ENCODE results near the gene FAN1.

FAN1 gene

DNA sequence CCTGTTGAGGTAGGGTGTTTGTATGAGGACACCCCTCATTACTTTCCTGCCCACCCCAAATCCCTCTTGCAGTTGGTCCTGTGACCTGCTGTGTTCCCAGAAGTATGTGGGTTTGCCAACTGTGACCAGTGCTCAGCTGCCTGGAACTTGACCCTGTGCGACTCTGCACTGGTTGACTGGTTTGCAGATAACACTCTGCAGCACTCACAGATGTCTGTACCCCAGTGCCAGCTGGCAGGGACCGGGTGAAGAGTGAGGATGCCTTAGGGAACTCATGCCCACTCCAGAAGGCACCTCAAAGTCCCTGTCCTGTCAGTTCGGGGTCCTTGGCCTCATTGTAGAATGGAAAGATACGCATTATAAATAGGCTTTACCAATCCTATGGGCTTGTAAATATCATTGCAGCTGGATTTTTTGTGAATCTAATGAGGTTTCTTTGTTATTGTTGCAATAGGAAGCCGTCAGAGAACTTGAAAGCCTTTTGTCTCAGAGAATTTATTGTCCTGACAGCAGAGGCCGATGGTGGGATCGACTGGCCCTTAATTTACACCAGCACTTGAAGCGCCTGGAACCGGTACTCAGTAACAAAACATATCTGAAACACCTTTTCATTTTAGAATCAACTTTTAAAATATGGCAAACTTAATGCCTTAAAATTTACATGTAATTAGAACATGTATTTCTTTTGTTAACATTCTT is 18.2 kb downstream of the FAN1 start:
- DNase-seq, result no peak

DNA sequence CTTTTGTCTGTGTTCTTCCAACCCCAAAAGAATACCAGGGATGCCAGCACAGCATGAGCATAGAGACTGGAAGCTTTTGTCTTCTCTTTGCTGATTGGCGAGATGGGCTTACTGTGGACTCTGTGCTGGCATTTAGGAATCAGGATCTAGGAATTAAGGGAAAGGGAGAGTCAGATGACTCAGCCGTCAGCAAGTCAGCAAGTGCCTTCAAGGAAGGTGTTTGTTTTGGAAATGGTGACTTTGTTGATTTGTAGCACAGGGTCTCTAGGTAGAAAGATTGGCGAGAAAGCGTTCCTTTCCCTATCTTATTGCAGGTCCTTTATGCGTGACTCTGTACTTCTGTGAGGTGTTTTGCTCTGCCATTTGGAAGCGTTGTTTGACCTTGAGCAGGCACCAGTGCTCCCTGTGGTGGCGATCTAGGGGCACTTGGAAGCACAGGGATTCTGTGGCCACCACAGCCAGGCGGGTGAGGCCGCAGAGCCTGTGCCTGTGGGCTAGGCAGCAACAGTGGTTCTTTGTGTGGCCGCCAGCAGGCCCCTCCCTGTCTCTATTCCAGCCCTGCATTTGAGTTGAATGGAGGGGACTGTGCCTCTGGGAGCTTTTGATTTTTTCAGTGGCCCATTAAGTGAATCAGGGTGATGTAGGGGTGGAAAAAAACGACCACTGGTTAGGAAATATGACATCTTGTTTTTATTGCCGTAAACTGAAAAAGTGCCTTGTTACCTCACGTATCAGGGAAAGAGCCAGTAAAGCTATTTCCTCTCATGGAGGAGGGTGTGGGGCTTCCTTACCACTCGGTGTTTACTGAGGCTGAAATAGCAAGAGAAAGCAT is 19.0 kb downstream of the FAN1 start:
- DNase-seq, result peak; percentile 53

DNA sequence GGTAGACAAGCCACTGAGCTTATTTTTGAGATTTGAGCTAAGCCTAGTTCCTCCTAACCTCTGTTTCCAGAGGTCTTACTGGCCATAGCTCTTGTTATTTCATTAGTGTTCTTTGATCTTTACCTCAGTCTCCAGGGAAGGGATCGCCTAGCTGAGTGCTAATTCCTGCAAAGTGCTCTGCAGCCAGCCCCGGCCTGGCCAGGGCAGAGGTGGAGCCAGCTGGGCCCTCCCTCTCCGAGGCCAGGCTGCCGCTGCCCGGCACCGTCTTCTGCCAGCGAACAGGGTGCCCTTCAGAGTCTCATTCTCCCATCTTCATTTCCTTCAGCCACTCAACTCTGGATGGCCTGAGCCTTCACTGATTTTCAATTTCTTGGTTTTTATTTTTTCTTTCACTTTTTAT is 19.7 kb downstream of the FAN1 start:
- no peak for DNase-seq

DNA sequence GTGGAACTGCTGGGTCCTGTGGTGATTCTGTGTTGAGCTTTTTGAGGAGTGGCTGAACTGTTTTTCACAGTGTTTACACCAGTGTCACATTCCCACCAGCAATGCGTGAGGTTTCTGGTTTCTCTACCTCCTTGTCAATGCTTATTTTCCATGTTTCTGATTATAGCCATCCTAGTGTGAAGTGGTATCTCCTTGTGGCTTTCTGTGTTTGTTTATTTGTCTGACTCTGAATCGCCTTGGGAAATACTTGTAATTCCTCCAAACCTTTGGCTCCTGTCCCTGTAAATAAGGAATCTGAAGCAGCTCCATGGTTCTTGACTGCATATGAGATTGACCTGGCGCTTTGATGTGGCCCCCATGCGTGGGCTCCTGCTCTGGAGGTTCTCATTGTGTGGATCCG is 20.6 kb downstream of the FAN1 start:
- peak; percentile 62 for DNase-seq

DNA sequence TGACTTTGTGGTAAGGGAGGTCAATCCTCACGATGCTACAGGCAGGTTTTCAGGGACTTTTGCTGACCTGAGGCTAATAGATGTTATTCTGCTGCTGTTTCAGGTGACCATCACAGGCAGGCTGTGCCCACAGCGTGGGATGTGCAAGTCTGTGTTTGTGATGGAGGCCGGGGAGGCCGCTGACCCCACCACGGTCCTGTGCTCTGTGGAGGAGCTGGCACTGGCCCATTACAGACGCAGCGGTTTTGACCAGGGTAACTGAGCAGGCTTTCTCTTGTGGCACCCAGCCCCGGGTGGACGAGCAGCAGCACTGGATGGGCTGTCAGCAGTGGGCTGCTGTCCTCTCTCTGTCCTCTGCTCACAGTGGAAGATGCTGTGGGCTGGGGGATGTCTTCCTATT is 22.0 kb downstream of the FAN1 start:
- no peak for DNase-seq

DNA sequence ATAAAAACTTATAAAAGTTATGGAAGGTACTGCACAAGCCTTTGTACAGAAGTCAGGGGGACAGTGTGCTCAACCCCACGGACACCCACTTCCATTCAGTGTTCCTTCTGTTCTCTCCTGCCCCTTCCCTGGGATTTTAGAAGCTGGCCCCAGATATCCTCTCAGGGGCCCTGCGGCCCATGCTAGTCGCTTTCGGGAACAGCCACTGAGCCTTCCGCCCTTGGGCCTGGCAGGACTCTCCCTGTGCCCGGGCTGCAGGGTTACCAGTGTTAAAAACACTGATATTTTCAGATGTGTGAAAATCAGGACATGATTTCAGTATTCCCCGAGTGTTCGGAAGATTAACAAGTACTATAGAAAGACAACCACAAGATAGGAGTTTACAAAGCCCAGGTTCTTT is 22.4 kb downstream of the FAN1 start:
- DNase-seq, result no peak

DNA sequence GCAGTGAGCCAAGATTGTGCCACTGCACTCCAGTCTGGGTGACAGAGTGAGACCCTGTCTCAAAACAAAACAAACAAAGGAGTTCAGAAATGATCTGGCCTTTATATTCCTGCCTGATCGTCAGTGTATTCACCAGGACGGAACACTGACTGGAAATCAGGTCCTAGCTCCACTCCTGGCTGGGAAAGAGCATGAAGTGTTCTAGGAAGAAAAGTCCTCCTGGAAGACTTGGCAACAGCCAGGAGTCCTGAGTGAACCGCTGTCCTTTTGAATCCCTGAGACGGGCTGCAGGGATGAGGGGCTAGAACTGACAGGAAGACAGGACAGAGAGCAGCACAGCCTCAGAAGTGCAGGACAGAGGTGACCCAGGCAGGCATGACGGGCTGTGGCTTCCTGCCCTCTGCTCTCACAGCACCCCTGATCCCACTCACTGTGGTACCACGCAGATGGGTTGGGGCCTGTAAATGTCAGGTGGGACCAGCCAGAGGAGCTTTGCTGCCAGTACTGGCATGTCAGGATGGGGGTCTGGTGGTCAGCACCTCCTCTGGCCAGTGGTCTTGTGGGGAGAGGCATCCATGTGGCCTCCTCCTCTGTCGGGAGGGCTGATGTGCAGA is 23.5 kb downstream of the FAN1 start:
- DNase-seq, result no peak

DNA sequence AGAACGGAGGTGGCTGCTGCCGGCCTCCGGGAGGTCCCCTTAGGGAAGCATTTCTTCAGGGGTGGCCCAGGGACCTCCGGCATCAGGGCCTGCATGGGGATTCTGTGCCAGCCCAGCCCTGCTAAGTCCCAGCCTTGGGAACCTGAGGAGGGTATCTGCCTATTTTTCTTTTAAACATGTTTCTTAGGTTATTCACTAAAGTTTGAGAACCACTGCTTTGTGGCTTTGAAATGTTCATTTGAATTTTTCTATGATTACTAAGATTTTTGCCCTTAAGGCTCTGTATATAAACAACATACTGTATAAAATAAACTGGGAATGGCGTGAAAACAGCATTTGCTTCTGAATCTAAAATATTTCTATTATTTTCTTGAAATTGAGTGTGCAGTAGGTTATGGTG is 24.4 kb downstream of the FAN1 start:
- DNase-seq, result no peak

DNA sequence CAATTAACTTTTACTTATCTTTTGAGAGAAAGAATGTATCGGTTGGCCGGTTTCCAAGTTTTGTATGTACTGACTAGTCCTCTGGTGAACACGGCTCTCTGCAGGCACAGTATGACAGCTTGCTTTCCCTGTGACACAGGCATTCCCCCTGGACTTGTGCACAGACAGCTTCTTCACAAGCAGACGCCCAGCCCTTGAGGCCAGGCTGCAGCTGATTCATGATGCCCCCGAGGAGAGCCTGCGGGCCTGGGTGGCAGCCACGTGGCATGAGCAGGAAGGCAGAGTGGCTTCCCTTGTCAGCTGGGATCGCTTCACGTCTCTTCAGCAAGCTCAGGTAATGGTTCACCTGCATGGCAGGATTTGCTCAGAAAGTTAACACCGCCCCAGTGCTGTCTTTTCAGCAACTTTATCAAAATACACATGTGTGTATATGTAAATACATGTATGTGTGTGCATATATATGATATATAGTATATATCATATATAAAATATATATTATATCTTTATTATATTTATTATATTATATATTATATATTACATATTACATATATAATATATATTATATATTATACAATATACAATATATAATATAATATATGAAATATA is 25.5 kb downstream of the FAN1 start:
- peak; percentile 13 for DNase-seq

DNA sequence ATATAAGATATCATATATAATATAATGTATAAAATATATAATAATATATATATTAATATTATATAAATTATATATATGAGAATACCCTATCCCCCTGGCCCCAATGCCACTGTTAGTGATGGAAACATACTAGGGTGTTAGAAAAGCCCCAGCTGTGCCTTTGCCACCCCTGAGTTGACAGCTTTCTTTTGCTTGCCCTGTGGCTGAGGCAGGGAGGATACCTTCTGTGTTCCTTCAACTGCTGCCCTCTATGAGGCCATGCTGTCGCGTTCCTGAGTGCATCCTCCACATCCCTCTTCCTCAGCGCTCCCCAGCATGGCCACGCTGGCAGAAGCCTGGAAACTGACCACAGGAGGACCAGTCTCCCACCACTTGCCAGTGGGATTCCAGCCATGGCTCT is 26.3 kb downstream of the FAN1 start:
- DNase-seq, result no peak

DNA sequence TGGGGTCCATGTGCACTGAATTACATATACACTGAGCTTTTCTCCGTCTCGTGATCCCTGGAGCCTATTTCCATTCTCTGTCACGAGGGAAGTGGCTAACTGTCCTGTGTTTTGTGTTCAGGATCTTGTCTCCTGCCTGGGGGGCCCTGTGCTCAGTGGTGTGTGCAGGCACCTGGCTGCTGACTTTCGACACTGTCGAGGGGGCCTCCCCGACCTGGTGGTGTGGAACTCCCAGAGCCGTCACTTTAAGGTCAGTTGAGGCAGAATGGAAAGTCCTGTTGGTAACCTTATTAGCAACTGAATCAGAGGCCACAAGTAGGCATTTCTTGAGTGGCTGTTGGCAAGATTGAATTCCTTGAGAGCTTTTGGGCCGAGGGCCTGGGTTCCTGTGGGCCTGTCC is 26.7 kb downstream of the FAN1 start:
- no peak for DNase-seq

DNA sequence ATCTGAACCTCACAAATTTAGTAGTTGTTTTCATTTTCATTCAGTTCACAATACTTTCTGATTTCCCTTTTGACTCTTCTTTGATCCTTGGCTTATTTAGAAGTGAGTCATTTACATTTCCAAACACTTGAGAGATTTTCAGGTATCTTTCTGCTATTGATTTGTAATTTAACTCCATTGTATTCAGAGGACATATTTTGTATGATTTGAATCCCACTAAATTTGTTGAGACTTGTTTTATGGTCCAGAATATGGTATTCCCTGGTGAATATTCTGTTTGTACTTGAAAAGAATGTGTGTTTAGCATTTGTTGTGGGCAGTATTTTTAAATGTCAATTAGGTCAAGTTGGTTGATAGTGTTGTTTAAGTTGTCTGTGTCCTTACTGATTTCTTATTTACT is 29.6 kb downstream of the FAN1 start:
- no peak for DNase-seq

DNA sequence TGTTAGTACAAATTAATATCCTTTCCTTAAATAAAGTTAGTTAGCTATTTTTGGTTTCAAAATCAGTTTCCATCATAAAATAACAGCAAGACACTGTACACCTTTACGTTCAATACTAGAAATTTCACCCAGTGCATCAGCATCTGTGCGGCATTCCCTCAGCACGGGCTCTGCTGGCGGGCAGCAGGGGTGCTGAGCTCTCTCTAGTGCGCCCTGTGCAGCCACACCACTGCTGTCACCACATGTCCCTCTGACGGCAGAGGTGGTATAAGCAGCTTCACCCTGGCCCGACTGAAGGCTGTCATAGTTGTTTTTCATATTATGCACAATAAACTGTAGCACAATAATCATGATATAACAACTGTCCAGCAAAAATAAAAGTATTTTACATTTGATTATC is 35.4 kb downstream of the FAN1 start:
- no peak for DNase-seq

DNA sequence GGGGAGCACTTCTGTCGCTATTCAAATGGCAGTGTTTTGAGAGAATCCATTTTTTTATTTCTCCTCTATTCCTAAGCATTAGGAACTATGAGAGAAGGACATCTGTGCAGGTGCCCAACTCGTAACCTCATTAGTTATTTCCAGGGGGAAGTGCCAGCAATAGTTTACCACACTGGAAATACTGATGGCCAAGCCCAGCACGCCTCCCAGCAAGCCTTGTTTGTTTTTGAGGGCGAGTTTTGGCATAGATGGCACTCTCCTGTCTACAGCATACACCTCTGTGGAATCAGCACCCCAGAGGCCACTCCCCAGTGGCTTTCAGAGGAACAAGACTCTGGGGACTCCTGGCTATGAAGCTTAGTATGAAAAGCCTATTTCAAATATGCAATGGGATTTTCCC is 36.6 kb downstream of the FAN1 start:
- no peak for DNase-seq

DNA sequence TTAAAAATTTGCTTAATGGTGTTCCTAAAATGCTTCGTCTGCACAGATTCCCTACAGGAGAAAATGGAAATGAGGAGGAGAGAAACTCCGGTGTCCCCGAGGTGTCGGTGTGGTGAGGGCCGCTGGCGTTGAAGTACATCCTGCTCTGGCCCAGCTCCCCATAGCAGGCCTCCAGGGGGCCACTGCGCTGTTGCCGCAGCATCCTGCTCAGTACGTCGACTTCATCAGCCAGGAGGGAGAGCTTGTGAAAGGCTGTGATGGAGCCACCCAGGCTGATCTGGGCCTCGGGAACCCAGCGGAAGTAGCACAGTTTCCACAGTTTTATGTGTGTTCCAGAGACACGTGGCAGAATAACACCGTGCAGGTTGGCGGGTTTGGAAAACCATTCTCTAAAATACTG is 37.8 kb downstream of the FAN1 start:
- no peak for DNase-seq

DNA sequence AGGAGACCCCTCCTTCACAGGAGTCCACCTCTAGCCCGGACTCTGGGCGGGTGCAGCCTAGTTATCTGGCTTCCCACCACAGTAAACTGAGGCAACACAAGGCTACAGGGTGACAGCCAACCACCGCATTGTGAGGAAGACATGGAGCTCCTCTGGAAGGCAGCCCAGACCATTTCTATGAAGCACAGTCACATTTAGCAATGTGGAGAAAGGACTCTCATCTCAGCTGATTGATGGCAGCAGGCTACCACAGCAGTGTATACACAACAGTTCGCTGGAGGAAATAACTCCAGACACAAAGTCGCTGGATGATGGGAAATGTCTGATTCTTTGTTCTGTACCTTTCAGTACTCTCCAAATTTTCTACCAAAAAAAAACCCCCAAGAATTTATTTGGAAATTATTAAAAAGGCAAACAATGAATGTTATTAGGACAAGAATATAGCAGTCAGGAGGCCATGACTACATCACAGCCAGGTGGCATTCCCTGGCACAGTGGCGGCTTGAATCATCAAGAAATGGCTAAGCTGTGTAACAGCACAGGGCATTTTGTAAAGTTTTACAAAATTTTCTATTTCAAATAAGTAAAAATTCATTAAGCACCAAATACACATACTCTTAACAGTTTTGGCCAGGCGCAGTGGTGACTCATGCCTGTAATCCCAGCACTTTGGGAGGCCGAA is 40.1 kb downstream of the FAN1 start:
- no peak for DNase-seq

DNA sequence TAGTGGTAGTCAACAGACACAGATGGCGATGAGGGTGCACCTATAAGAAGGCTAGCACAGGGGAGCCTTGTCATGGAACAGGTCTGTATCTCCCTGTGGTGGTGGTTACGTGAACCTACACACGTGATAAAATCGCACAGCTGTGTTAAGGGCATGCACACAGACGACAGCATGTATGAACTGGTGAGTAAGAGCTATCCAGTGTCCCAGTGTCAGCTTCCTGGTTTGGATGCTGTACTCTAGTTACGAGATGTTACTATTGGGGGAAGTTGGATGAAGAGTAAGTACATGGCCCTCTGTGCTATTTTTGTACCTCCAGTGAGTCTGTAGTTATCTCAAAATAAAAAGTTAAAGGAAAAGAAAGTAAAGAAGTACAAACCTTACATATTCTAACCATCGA is 49.5 kb downstream of the FAN1 start:
- DNase-seq, result no peak

DNA sequence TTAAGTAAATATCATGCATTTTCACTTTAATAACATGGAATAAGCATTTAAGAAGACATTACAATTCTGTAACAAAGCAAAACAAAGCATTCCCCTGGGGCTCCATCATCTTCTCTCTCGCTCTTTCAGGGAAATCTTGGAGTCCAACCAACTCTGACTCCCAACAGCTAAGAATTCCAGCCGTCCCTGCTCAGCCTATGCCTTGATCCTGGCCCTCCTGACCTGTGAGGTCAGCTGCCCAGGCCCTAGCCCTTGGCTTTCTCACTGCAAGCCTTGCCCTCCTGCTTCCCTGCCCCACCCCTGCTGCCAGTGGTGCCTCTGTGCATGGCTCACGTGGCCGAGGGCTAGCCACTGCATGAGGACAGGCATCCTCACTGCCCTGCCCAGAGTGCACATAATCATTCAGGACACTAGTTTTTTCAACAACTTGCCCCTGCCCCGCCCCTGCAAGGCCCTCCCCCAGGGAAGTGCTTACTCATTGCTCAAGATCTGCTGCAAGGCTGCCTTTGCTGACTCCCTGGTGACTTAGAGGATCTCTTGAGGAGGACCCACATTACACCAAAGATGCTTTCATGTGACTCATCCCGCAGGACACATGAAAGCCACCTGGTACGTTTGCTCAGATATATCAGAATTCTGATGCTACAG is 50.1 kb downstream of the FAN1 start:
- DNase-seq, result peak; percentile 95

DNA sequence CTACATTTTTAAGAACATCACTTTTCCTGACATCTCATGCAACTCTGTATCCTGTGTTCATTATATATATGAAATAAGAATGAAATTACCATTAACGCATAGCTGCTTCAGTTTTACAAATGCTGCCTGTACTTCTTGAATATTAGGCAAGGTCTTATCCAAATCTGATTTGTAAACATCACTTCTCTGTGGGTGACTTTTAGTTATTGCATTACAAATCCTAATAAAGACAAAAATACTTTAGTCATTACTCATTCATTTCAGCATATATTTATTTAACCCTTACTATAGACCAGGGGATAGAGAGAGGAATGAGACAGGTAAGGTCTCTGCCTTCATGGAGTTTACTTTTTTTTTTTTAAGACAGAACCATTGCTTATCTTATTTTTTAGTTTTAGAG is 51.0 kb downstream of the FAN1 start:
- DNase-seq, result peak; percentile 26

DNA sequence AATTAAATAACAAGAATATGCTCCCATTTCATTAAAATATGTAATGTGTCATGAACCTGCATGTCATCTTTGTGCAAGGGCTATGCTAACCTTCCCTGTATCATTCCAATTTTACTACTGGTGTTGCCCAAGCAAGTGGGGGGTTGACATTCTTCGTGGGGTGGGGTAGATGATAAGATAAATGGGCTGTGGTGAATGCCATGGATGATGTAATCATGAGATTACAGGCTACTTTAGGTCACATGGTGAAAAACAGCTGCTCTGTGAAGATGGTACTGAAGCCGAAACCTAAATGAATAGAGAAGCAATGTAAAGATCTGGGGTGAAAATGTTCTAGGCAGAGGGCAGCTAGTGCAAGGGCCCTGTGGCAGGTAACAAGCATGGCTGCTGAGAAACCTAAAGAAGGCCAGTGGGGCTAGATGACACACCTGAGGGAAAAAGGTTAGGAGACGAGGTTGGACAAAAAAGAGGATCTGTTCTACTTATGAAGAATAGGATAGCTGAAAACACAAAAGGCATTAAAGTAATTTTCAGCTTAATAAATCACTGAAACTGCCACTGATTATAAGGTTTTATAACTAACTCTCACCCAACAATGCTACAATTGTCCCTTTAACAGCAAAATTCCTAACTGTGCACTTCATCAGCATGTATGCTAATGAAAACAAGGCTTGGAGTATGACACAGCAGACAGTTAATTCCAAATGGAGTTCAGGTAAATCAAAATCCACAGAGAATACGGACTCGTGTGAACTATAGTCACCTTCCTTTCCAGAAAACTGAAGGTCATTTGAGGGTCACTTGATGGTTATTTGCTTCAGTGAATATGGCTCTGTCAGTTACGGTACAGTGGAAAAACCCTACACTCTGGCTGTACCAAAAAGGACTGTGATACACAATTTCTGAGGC is 52.8 kb downstream of the FAN1 start:
- DNase-seq, result peak; percentile 61

DNA sequence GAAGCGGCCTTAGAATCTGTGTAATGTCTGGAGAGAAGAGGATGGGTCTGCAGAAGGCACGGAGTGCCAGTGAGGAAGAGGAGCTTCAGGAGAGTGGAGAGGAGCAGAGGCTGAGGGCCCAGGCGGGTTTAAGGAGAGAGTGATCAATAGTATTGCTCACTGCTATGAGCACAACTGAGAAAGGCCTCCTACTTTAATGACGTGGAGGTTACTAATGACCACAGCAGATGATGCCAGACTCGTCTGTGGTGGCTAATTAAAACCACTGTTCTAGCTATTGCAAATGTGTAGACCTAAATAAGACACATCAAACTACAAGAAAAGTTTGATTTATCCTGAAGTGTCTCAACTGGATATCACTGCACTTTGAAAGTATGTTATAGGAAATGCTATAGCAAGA is 54.5 kb downstream of the FAN1 start:
- no peak for DNase-seq

DNA sequence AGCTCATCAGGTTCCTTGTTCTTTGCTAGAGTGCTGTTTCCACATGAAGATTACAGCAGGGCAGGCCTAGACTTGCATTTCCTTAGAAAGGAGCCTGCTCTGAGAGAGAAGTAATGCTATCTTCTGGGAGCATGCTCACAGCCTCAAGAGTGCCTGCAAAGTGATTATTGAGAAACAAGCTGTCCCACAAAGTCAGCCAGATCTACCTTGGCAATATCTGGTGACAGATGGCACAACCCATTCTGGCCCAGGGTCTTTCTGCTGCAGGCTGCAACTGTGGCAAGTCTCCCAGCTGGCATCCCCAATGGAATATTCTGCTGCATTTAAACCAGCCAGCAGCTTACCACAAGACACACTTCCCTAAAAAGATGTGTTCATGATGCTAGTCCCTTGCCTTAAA is 58.4 kb downstream of the FAN1 start:
- DNase-seq, result no peak
